Stimulated activated naive CD8-positive, alpha-beta T cell treated with anti-CD3 and anti-CD28 coated beads, Interleukin-15, Interleukin-2, amounts not matched to agents 100 ng/mL and 50 ng/mL, for 24 hours (primary cell): ENCODE results near the gene FER.
"Not testable (repeated sequence)": the region's sequence is repeated elsewhere in the genome, so short reads cannot be mapped to it uniquely, and the experiment has no call there.

Source experiments
- H3K27ac Mint-ChIP-seq: one replicate; pipeline ENCODE4 v1.8.0; 2021; ENCODE audit warnings: mild to moderate bottlenecking, mixed read lengths
- H3K27me3 Mint-ChIP-seq: one replicate; pipeline ENCODE4 v1.8.0; 2021; ENCODE audit warnings: mixed read lengths
- H3K36me3 Mint-ChIP-seq: one replicate; pipeline ENCODE4 v1.8.0; 2021; ENCODE audit warnings: low read depth, mixed read lengths
- H3K4me1 Mint-ChIP-seq: one replicate; pipeline ENCODE4 v1.8.0; 2021; ENCODE audit warnings: low read depth, mixed read lengths
- H3K4me3 Mint-ChIP-seq: one replicate; pipeline ENCODE4 v1.8.0; 2021; ENCODE audit warnings: mild to moderate bottlenecking, mixed read lengths
- H3K9me3 Mint-ChIP-seq: one replicate; pipeline ENCODE4 v1.8.0; 2021; ENCODE audit warnings: mixed read lengths

Gene FER

DNA sequence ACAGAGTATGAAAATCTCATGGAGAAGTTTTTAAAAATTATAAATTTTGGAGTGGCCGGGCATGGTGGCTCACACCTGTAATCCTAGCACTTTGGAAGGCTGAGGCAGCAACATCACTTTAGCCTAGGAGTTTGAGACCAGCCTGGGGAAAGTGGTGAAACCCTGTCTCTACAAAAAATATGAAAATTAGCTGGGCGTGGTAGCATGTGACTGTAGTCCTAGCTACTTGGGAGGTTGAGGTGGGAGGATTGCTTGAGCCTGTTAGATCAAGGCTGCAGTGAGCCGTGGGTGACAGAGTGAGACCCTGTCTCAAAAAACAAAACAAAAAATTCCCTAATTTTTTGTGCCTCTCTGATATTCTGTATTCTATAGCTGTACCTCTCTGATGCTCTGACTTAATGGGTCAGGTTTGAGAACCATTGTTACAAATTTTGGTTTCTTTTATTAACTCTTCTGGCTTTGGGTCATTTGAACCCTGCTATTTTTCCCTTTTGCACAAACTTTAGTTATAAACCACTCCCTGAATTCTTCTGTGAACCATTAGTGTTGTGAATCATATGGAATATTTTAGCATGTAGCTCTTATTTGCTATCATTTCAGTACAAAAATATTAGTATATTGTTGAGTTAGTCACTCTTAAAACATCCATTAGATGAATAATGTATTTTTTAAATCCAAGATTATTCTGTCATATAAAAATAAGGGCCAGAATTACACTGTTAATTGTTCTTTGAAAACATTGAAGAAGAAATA lies 51.0 kb downstream of the FER start:
- H3K27ac Mint-ChIP-seq: no peak overlapping the region
- no peaks in the 10 kb centered on the region for H3K27me3 Mint-ChIP-seq
- peaks cover 8% of the 10 kb centered on the region for H3K4me1 Mint-ChIP-seq
- H3K4me3 Mint-ChIP-seq: no peak overlapping the region
- H3K9me3 Mint-ChIP-seq: no peaks in the 10 kb centered on the region
- peaks cover 49% of the 10 kb centered on the region for H3K36me3 Mint-ChIP-seq

DNA sequence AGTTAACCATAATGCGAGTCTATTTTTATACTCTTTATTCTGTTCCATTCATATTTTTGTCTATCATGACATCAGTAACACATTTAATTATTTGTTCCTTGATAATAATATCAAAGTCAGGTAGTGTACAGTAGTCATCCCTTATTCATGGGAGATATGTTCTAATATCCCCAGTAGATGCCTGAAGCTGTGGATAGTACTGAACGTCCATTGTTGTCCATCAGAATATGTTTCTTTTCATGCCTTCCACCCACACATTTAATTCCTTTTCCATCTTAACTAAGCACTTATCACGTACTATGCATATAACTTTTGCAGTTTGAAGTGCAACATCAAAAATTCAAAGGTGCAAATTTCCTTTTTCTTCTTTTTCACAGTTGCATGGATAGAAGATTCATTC lies 53.6 kb downstream of the FER start:
- H3K4me1 Mint-ChIP-seq: peaks cover 8% of the 10 kb centered on the region
- H3K4me3 Mint-ChIP-seq: no peak overlapping the region
- peaks cover 14% of the 10 kb centered on the region for H3K9me3 Mint-ChIP-seq
- no peaks in the 10 kb centered on the region for H3K27me3 Mint-ChIP-seq
- no peak overlapping the region for H3K27ac Mint-ChIP-seq
- H3K36me3 Mint-ChIP-seq: peaks cover 58% of the 10 kb centered on the region

DNA sequence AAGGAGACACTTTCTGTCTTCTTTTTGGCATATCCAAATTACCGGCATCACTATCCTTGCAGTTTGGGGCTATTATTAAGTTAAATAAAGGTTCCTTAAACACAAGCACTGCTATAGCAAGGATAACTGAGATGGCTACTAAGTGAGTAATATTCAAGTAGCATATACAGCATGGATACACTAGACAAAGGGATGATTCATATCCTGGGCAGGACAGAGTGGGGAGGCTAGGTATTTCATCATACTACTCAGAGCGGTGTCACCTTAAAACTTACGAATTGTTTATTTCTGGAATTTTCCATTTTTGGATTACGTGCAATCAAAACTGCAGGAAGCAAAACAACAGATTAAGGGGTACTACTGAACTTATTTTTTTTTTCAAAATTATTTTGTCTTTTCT lies 54.1 kb downstream of the FER start:
- Mint-ChIP-seq H3K27ac (no peak overlapping the region), H3K9me3 (peaks cover 17% of the 10 kb centered on the region), H3K27me3 (no peaks in the 10 kb centered on the region), H3K4me1 (peaks cover 8% of the 10 kb centered on the region), H3K36me3 (peaks cover 62% of the 10 kb centered on the region), H3K4me3 (no peak overlapping the region)

DNA sequence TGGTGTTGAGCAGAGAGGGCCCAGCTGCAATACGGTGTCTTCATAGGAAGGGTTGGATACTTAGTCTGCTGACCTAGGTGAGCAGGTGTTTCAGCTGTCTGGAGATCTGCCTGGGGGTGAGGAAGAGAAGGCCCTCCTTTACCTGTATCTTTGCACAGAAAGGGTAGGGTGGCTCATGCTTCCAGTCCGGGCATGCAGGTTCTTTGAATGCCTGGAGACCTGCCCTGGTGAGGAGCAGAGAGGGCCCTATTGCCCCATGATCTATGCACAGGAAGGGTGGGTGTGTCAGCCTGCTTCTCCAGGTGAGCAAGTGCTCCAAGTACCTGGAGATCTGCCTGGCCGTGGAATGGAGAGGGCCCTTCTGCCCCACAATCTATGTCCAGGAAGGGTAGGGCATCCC lies 63.0 kb downstream of the FER start:
- Mint-ChIP-seq H3K4me1 (no peaks in the 10 kb centered on the region), H3K4me3 (no peak overlapping the region), H3K27me3 (no peaks in the 10 kb centered on the region), H3K27ac (no peak overlapping the region), H3K9me3 (peaks cover 20% of the 10 kb centered on the region), H3K36me3 (peaks cover 34% of the 10 kb centered on the region)

DNA sequence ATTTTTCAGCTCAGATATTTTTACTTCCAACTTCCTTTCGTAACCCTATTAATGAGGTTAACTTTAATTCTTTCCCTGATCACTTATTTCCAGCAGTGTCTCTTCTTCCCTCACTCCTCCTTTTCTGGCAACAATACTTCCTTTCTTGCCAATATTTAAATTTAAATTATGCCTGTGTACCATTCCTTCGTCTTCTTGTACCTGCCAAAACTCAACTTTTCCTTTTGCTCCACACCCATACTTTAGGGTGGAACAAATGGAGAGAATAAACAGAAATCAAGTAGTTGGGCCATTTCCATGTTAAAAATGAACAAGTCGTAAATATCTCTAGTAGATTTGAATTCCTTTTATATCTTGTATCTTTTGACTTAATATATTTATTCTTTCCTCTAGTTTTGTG lies 66.0 kb downstream of the FER start:
- Mint-ChIP-seq H3K27me3 (no peaks in the 10 kb centered on the region), H3K4me3 (no peak overlapping the region), H3K9me3 (peaks cover 4% of the 10 kb centered on the region), H3K4me1 (peaks cover 4% of the 10 kb centered on the region), H3K36me3 (peaks cover 11% of the 10 kb centered on the region), H3K27ac (no peak overlapping the region)

DNA sequence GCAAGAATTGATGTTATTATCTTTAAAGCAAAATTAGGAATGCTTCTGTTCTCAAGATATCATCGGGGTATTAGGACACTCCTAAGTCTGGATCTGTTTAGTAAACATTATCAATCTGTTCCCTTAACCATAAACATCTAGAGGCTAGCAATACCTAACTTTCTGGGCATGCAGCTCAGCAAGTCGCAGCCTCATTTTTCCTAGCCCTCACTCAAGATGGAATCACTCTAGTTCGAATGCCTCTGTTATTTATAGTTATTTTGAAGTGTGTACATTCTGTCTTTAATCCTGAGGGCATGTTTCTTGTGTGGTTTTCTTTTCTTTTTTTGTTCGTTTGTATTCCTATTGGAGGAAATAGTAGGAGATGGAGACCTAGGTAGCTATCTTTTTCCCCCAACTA lies 66.9 kb downstream of the FER start:
- Mint-ChIP-seq H3K27ac (no peak overlapping the region), H3K9me3 (no peaks in the 10 kb centered on the region), H3K27me3 (no peaks in the 10 kb centered on the region), H3K4me1 (peaks cover 4% of the 10 kb centered on the region), H3K4me3 (no peak overlapping the region), H3K36me3 (peaks cover 8% of the 10 kb centered on the region)

DNA sequence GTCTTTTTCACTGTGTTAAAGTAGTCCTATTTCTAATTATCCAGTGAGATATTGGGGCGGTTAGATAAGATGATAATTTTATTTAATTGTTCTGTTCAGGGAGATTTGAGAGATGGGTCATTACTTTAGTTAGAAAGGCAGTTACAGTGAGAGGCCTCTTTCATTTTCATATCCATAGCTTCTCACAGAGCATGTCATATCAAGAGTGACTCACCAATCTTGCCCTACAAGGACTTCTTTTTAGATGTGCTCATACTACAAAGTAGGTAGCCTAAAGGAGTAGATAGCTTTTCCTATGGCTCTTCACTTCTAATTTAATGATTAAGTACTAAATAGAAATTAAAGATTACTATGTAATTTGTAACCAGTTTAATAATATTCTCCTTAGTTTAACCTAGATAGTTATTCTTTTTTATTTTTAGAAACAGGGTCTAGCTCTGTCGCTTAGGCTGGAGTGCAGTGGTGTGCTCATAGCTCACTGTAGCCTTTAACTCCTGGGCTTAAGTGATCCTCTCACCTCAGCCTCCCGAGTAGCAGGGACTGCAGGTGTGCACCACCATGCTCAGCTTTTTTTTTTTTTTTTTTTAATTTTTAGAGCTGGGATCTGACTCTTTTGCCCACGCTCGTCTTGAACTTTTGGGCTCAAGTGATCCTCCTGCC lies 71.0 kb downstream of the FER start:
- peaks cover 4% of the 10 kb centered on the region for H3K4me1 Mint-ChIP-seq
- no peaks in the 10 kb centered on the region for H3K27me3 Mint-ChIP-seq
- H3K4me3 Mint-ChIP-seq: peak overlapping the region; percentile 25
- peaks cover 11% of the 10 kb centered on the region for H3K36me3 Mint-ChIP-seq
- H3K27ac Mint-ChIP-seq: no peak overlapping the region
- H3K9me3 Mint-ChIP-seq: no peaks in the 10 kb centered on the region

DNA sequence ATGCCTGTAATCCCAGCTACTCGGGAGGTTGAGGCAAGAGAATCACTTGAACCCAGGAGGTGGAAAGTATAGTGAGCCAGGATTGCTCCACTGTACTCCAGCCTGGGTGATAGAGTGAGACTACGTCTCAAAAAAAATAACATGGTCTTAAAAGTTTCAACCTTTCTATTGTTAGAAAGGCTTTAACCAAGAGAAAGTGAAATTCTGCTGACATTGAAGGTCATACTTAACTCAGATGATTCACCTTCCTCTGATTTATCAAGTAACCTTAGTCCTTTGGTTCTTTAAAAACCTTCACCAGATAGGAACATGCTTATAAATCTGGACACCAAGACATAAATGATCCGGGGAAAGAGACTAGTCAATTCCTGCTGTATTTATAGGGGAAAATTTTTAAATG lies 73.3 kb downstream of the FER start:
- no peaks in the 10 kb centered on the region for H3K27me3 Mint-ChIP-seq
- no peak overlapping the region for H3K27ac Mint-ChIP-seq
- H3K9me3 Mint-ChIP-seq: no peaks in the 10 kb centered on the region
- H3K4me1 Mint-ChIP-seq: peaks cover 4% of the 10 kb centered on the region
- peaks cover 11% of the 10 kb centered on the region for H3K36me3 Mint-ChIP-seq
- no peak overlapping the region for H3K4me3 Mint-ChIP-seq

DNA sequence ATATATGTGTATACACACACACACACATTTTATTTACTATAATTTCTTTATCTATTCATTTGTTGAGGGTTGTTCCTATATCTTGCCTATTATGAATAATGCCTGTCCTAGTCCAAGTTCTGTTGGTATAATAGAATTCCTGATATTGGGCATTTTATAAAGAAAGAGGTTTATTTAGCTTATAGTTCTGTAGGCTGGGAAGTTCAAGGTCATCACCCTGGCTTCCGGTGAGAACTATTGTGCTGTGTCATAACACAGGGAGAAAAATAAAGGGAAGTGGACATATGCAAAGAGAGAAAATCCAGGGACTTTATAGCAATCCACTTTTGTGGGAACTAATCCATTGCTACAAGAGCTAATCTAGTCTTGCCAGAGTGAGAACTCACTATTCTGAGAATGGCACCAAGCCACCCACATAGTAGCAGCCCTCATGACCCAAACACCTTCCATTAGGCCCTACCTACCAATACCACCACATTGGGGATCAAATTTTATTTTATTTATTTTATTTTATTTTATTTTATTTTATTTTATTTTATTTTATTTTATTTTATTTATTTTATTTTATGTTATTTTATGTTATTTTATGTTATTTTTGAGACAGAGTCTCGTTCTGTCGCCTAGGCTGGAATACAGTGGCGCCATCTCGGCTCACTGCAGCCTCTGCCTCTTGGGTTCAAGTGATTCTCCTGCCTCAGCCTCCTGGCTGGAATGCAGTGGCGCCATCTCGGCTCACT lies 74.7 kb downstream of the FER start:
- Mint-ChIP-seq H3K27ac (no peak overlapping the region), H3K4me3 (no peak overlapping the region), H3K27me3 (no peaks in the 10 kb centered on the region), H3K9me3 (no peaks in the 10 kb centered on the region), H3K36me3 (peaks cover 11% of the 10 kb centered on the region), H3K4me1 (peaks cover 4% of the 10 kb centered on the region)

DNA sequence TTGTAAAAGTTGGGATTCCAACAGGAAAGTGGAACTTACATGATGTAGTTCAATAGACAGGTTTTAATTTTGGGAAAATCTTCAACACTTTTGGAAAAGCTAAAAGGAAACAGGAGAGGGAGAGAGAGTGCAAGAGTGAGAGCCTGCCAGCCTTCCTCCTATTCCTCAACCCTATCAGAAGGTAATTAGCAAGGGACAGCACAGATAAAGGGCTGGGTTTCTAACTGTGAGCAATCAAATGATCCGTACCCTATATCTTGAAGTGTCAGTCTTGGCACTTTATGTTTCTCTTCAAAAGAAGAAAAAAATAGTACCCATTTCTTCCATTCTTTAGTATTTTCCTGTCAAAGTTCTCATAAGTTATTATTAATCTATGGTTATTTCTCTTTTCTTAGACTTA lies 79.4 kb downstream of the FER start:
- Mint-ChIP-seq H3K36me3 (peaks cover 2% of the 10 kb centered on the region), H3K4me3 (no peak overlapping the region), H3K9me3 (no peaks in the 10 kb centered on the region), H3K27ac (no peak overlapping the region), H3K4me1 (no peaks in the 10 kb centered on the region), H3K27me3 (no peaks in the 10 kb centered on the region)

DNA sequence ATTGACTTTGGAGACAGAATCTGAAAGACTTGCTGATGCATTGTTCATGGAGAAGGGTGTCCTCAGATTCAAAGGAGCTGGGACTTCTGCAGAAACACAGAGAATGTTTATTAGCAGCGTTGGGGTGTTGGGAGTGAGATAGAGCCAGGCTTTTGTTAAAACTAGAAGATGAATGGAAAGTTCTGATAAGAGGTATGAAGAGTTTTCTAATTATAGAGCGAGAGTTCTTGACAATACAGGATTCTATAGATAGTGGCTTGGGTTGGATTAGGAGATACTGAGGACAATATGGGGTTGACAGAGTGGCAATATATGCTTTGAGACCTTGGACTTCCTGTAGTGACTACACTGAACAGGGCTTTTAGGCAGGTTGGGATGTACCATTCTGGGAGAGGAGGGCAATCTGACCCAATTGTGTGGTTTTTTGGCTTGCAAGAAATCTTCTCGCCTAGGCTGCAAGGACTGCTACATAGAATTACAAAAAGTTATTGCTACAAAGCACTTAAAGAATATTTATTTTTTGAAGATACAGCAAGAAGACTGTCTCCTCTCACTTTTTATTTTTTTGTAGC lies 83.1 kb downstream of the FER start:
- peaks cover 7% of the 10 kb centered on the region for H3K36me3 Mint-ChIP-seq
- no peaks in the 10 kb centered on the region for H3K9me3 Mint-ChIP-seq
- H3K4me3 Mint-ChIP-seq: no peak overlapping the region
- no peak overlapping the region for H3K27ac Mint-ChIP-seq
- no peaks in the 10 kb centered on the region for H3K4me1 Mint-ChIP-seq
- no peaks in the 10 kb centered on the region for H3K27me3 Mint-ChIP-seq

DNA sequence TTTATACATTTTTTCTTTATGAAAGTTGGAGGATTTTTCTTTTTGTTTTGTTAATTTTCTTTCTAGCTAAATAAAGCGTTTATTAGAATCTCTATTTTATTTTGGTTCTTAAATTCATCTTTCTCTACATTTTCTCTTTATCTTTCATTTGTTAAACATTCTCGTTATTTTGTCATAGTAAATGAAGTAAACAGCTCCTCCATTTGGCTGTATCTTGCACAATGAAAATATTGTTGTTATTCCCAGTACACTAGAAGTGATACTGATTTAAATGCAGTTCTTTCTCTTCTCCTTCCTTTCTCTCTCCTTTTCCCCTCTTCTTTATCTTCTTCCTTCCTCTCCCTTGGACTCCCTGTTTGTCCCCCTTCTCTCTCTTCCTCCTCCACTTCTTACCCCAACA lies 88.8 kb downstream of the FER start:
- Mint-ChIP-seq H3K9me3 (no peaks in the 10 kb centered on the region), H3K4me3 (no peak overlapping the region), H3K36me3 (peaks cover 24% of the 10 kb centered on the region), H3K4me1 (no peaks in the 10 kb centered on the region), H3K27me3 (no peaks in the 10 kb centered on the region), H3K27ac (peak overlapping the region; percentile 40)

DNA sequence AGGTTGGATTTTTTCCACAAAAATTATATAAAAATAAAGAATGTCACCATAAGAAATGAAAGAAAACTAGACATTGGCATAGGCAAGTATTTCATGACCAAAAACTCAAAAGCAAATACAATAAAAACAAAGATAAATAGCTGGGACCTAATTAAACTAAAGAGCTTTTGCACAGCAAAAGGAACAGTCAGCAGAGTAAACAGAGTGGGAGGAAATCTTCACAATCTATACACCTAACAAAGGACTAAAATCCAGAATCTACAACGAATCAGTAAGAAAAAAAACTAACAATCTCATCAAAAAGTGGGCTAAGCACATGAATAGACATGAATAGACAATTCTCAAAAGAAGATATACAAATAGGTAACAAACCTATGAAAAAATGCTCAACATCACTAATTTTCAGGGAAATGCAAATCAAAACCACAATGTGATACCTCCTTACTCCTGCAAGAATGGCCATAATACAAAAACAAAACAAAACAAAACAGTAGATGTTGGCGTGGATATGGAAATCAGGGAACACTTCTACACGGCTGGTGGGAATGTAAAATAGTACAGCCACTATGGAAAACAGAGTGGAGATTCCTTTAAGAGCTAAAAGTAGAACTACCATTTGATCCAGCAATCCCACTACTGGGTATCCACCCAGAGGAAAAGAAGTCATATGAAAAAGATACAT lies 94.7 kb downstream of the FER start:
- H3K36me3 Mint-ChIP-seq: peaks cover 33% of the 10 kb centered on the region
- not testable (repeated sequence) for H3K9me3 Mint-ChIP-seq, H3K27ac Mint-ChIP-seq, H3K4me3 Mint-ChIP-seq, H3K4me1 Mint-ChIP-seq, H3K27me3 Mint-ChIP-seq

DNA sequence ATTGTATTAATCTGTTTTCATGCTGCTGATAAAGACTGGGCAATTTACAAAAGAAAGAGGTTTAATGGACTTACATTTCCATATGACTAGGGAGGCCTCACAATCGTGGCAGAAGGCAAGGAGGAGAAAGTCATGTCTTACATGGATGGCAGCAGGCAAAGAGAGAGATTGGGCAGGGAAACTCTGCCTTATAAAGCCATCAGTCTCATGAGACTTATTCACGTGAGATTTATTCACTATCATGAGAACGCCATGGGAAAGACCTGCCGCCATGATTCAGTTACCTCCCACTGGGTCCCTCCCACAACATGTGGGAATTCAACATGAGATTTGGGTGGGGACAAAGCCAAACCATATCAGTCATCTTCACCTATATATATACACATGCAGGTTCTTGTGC lies 103.4 kb downstream of the FER start:
- peaks cover 11% of the 10 kb centered on the region for H3K36me3 Mint-ChIP-seq
- not testable (repeated sequence) for H3K9me3 Mint-ChIP-seq

DNA sequence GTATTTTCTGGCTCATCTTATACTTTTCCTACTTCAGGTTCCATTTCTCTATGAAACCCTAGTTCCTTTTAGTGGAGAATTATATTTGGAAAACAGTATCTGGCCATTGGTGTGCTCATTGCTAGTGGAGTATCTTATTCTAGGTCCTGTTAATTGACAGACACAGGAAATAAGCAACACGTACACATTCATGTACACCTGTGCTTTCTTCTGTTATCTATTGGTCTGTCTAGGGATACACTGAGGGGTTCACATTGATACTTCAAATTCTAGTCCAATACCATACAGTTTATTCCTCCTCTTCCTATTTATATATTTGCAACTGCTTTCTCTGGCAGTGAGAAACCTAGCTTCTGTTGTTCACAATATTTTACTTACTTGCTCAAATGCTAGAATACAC lies 110.2 kb downstream of the FER start:
- Mint-ChIP-seq H3K36me3 (peaks cover 5% of the 10 kb centered on the region), H3K27ac (no peak overlapping the region), H3K9me3 (peaks cover 7% of the 10 kb centered on the region), H3K27me3 (no peaks in the 10 kb centered on the region), H3K4me1 (peaks cover 5% of the 10 kb centered on the region), H3K4me3 (no peak overlapping the region)

More for the DNA sequence above, 103.4 kb downstream of the FER start:
- H3K27ac Mint-ChIP-seq, H3K4me1 Mint-ChIP-seq, H3K27me3 Mint-ChIP-seq, H3K4me3 Mint-ChIP-seq: not testable (repeated sequence)
